Measurements from ENCODE around the gene KRT32. TPM values are rescaled to one million over a fixed set of nuclear protein-coding genes. Genes with fewer than 3 reads are reported as not detected.

The KRT32 gene
- total and polyA plus RNA-seq, 4 donors, result not detected

DNA sequence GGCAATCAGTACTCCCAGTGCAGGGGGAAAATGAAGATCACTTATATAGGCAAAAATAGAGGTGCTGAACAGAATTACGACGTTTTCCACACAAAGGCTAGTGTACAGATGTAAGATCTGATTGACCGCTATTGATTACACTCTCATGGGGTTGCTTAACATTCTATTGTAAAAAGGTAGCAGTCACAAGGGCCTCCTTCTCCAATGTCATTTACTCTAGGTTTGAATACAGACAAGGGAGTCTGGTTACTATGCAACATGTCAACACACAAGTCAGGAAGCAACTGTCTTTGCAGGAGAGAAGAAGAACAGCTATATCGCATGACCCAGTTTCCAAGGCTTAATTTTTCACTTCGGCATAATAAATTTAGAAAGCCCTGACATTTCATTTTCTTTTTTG is 50.7 kb downstream of the KRT32 start:
- 91 to 96% methylated on average over 5 of the region's 5 CpGs for WGBS, 2 donors
- ATAC-seq (ENCODE audit: insufficient read depth, low FRiP score), result no peak
- TF ChIP-seq, protein P1, sequence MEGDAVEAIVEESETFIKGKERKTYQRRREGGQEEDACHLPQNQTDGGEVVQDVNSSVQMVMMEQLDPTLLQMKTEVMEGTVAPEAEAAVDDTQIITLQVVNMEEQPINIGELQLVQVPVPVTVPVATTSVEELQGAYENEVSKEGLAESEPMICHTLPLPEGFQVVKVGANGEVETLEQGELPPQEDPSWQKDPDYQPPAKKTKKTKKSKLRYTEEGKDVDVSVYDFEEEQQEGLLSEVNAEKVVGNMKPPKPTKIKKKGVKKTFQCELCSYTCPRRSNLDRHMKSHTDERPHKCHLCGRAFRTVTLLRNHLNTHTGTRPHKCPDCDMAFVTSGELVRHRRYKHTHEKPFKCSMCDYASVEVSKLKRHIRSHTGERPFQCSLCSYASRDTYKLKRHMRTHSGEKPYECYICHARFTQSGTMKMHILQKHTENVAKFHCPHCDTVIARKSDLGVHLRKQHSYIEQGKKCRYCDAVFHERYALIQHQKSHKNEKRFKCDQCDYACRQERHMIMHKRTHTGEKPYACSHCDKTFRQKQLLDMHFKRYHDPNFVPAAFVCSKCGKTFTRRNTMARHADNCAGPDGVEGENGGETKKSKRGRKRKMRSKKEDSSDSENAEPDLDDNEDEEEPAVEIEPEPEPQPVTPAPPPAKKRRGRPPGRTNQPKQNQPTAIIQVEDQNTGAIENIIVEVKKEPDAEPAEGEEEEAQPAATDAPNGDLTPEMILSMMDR (IDR thresholded peaks at IDR 0.05; ENCODE audit: control extremely low read depth, extremely low read depth), result no peak
- Histone ChIP-seq H3K27ac (ENCODE audit: low read depth in 1 of 2, low read length in 1 of 2) (no peak overlapping the region), H3K9ac (ENCODE audit: insufficient read depth in 1 of 2, low read length in 2 of 2) (no peak overlapping the region), H3K4me1 (ENCODE audit: control insufficient read depth in 5 of 5, insufficient read depth in 5 of 5, low read length in 5 of 5) (peaks cover 0 to 1% (median 0%) of the 10 kb centered on the region in 5 donors), H3K27me3 (ENCODE audit: control insufficient read depth in 3 of 3, insufficient read depth in 3 of 3, low read length in 2 of 3) (no peaks in the 10 kb centered on the region), H3K36me3 (ENCODE audit: control insufficient read depth in 4 of 4, insufficient read depth in 4 of 4, low read length in 4 of 4) (no peaks in the 10 kb centered on the region), H3K4me3 (no peak overlapping the region), H3K9me3 (ENCODE audit: control insufficient read depth in 4 of 4, insufficient read depth in 3 of 4, low read length in 3 of 4) (peaks cover 0 to 1% (median 0%) of the 10 kb centered on the region in 4 donors)
- DNase-seq, result no peak

DNA sequence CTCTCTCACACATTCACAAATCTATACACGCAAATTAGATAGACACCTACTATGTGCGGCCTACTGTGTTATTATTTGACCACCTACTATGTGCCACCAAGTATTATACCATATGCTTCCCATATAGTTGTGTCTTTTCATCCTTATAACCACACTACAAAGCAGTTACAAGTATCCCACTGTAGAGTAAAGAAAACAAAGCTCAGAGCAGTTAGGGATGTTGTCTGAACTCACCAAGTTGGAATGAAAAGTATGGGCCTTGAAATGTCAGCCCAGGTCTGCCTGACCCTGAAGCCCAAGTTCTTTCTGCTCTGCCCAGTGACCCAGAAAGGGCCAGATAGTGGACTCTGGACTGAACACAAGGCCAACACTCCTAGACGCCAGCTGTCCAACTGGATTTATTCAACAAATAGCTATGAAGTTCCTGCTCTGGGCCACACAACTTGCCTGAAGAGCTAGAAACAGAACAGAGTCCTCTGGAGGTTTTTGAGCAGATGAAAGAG is 51.3 kb downstream of the KRT32 start:
- no peak overlapping the region for H3K27ac ChIP-seq (ENCODE audit: low read depth in 1 of 2, low read length in 1 of 2)
- H3K4me1 ChIP-seq (ENCODE audit: control insufficient read depth in 5 of 5, insufficient read depth in 5 of 5, low read length in 5 of 5), result peaks cover 0 to 1% (median 0%) of the 10 kb centered on the region in 5 donors
- H3K9ac ChIP-seq (ENCODE audit: insufficient read depth in 1 of 2, low read length in 2 of 2), result no peak overlapping the region
- DNase-seq, result no peak
- no peaks in the 10 kb centered on the region for H3K36me3 ChIP-seq (ENCODE audit: control insufficient read depth in 4 of 4, insufficient read depth in 4 of 4, low read length in 4 of 4)
- peaks cover 0 to 1% (median 0%) of the 10 kb centered on the region in 4 donors for H3K9me3 ChIP-seq (ENCODE audit: control insufficient read depth in 4 of 4, insufficient read depth in 3 of 4, low read length in 3 of 4)
- 79 to 84% methylated on average over 3 of the region's 3 CpGs for WGBS, 2 donors
- H3K27me3 ChIP-seq (ENCODE audit: control insufficient read depth in 3 of 3, insufficient read depth in 3 of 3, low read length in 2 of 3), result no peaks in the 10 kb centered on the region
- no peak overlapping the region for H3K4me3 ChIP-seq
- no peak for ATAC-seq (ENCODE audit: insufficient read depth, low FRiP score)
- TF ChIP-seq, protein P1 (IDR thresholded peaks at IDR 0.05; ENCODE audit: control extremely low read depth, extremely low read depth), result no peak

DNA sequence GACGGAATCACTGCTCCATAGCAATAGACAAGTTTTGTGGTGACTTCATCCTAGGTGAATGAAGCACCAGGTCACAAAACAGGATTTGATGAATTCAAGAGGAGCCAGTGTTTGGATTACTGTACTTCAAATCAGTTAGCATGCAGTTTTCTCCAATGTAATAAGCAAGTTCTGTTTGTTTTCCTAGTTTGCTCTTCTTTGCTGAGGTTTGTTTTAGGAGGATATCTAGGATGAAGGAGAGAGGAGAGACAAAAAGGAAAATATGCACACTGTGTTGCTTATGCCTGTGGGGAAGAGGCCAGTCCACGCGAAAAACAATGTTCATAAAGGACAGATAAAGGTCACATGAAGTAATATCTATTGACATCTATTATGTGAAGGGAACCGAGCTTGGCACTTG is 51.8 kb downstream of the KRT32 start:
- WGBS, 2 donors, result 75 to 79% methylated on average over 4 of the region's 4 CpGs

More for the DNA sequence above, 51.8 kb downstream of the KRT32 start:
- ATAC-seq (ENCODE audit: insufficient read depth, low FRiP score) (no peak), DNase-seq (no peak)
- no peak overlapping the region for H3K9ac ChIP-seq (ENCODE audit: insufficient read depth in 1 of 2, low read length in 2 of 2)
- no peaks in the 10 kb centered on the region for H3K27me3 ChIP-seq (ENCODE audit: control insufficient read depth in 3 of 3, insufficient read depth in 3 of 3, low read length in 2 of 3)
- H3K36me3 ChIP-seq (ENCODE audit: control insufficient read depth in 4 of 4, insufficient read depth in 4 of 4, low read length in 4 of 4), result no peaks in the 10 kb centered on the region
- TF ChIP-seq, protein P1 (IDR thresholded peaks at IDR 0.05; ENCODE audit: control extremely low read depth, extremely low read depth), result no peak
- no peak overlapping the region for H3K4me3 ChIP-seq
- peaks cover 0 to 1% (median 0%) of the 10 kb centered on the region in 4 donors for H3K9me3 ChIP-seq (ENCODE audit: control insufficient read depth in 4 of 4, insufficient read depth in 3 of 4, low read length in 3 of 4)
- no peak overlapping the region for H3K27ac ChIP-seq (ENCODE audit: low read depth in 1 of 2, low read length in 1 of 2)
- H3K4me1 ChIP-seq (ENCODE audit: control insufficient read depth in 5 of 5, insufficient read depth in 5 of 5, low read length in 5 of 5), result peaks cover 0 to 1% (median 0%) of the 10 kb centered on the region in 5 donors
